GM23338 (cell line): ENCODE results near the gene SCYGR4.

Source experiments
- CREB1 ChIP-seq: fragments of 250-450 bp; sonication (Bioruptor Pico); IDR thresholded peaks from 2 replicates; pipeline ENCODE4 v1.5.0; 2020; ENCODE audit warnings: low read depth, mild to moderate bottlenecking, moderate library complexity
- CTCF ChIP-seq, 2 experiments: fragments of 200-600 bp in 1 of 2; sonication (generic) in 1 of 2; conservative IDR thresholded peaks; 2 replicates each; pipeline versions ENCODE4 v1.5.1 to v1.6.1; 2016 to 2017; ENCODE audit warnings: antibody characterized with exemption in 2 of 2, low read depth in 2 of 2, mild to moderate bottlenecking in 2 of 2, moderate library complexity in 1 of 2
- ETS1 ChIP-seq: IDR thresholded peaks from 2 replicates; pipeline ENCODE4 v1.6.1; 2016; ENCODE audit warnings: antibody characterized with exemption
- EZH2 ChIP-seq: fragments of 200-600 bp; sonication (generic); IDR thresholded peaks from one replicate; pipeline ENCODE4 v1.8.0; 2017; ENCODE audit warnings: antibody characterized with exemption, mild to moderate bottlenecking, low read depth; ENCODE audit not compliant: unreplicated experiment
- EZH2phosphoT487 ChIP-seq: fragments of 200-600 bp; sonication (generic); IDR thresholded peaks from one replicate; pipeline ENCODE4 v1.8.1; 2018; ENCODE audit warnings: antibody characterized with exemption; ENCODE audit not compliant: unreplicated experiment
- POLR2AphosphoS5 ChIP-seq: IDR thresholded peaks from 2 replicates; pipeline ENCODE4 v1.6.1; 2016; ENCODE audit warnings: antibody characterized with exemption, low read depth
- REST ChIP-seq: IDR thresholded peaks from one replicate; pipeline ENCODE4 v1.6.1; 2018; ENCODE audit warnings: antibody characterized with exemption; ENCODE audit not compliant: unreplicated experiment
- ZNF462 ChIP-seq: fragments of 250-450 bp; sonication (Bioruptor Pico); IDR thresholded peaks from 2 replicates; pipeline ENCODE4 v1.5.0; 2020; ENCODE audit warnings: mild to moderate bottlenecking, moderate library complexity

- TF ChIP-seq CTCF (conservative IDR thresholded peaks at IDR 0.05; ENCODE audit: low read depth in 2 of 2) (no peak), CREB1 (CRISPR knock-in tag) (no peak), POLR2AphosphoS5 (no peak), EZH2phosphoT487 (no peak), EZH2 (no peak), REST (no peak), ZNF462 (no peak), ETS1 (no peak)
Measured at GRCh38 chr2:227665189-227665940, 48.1 kb downstream of the SCYGR4 start.
